HepG2 (cell line): ENCODE data around the gene ZNF281. TPM values are rescaled to one million over a fixed set of nuclear protein-coding genes. Genes with fewer than 3 reads are reported as not detected.

Experiments
- ATAC-seq: fragments of 200-7000 bp; cut with Tn5 transposase; 3 replicates; pipeline ENCODE4 v1.9.1; 2020; ENCODE audit warnings: mild to moderate bottlenecking, moderate library complexity
- BruUV-seq: library from RNA; stranded (reverse); fragments of 400-500 nt; replicated peaks from 2 replicates; lab custom pipeline; 2021; lab: Mats Ljungman, UMichigan
- CTCF ChIA-PET: fragments of 300-600 bp; formaldehyde crosslinking; extraction: SDS; loops from one replicate; lab custom pipeline; 2021; ENCODE audit warnings: low total read pairs, inconsistent platforms, low intra/inter-chr PET ratio; lab: Yijun Ruan, JAX
- POLR2A ChIA-PET: fragments of 350-600 bp; sonication (Branson Sonifier 250); formaldehyde crosslinking; loops from one replicate; lab custom pipeline; 2020; ENCODE audit warnings: antibody characterized with exemption, inconsistent platforms; lab: Yijun Ruan, JAX
- DNase-seq: peaks from one replicate; pipeline ENCODE4 v3.0.0-alpha.2; 2015; ENCODE audit warnings: low spot score
- FAIRE-seq: peaks from 3 replicates; lab custom pipeline; 2011; peaks lifted over from hg19 to GRCh38; lab: Jason Lieb, UNC
- H2AFZ ChIP-seq: one replicate; pipeline ENCODE4 v1.6.1; 2011; ENCODE audit warnings: low read length, inconsistent platforms
- H3K27ac ChIP-seq: fragments of 300-600 bp; 3 replicates; pipeline ENCODE4 v1.8.0; 2011; ENCODE audit warnings: mixed run types, mild to moderate bottlenecking, mixed read lengths, low read length, inconsistent platforms; ENCODE audit not compliant: insufficient read depth; ENCODE audit errors: extremely low read length
- H3K27me3 ChIP-seq, 2 experiments: fragments of 200-600 bp in 1 of 2; 2 replicates in 1 of 2; 3 replicates in 1 of 2; pipeline versions ENCODE4 v1.6.0 to v1.8.0; 2011; ENCODE audit warnings: low read length in 2 of 2, mild to moderate bottlenecking in 2 of 2, moderate library complexity in 2 of 2, inconsistent platforms in 1 of 2; ENCODE audit not compliant: insufficient read depth in 2 of 2, control insufficient read depth in 1 of 2
- H3K36me3 ChIP-seq, 2 experiments: fragments of 200-600 bp in 1 of 2; replicated peaks in 1 of 2; 2 replicates in 1 of 2; 3 replicates in 1 of 2; pipeline versions ENCODE4 v1.5.1 to v1.8.0; 2011; ENCODE audit warnings: low read length in 2 of 2, inconsistent platforms in 1 of 2; ENCODE audit not compliant: insufficient read depth in 2 of 2, control insufficient read depth in 1 of 2
- H3K4me1 ChIP-seq: 2 replicates; pipeline ENCODE4 v1.5.1; 2012; ENCODE audit warnings: low read length, inconsistent platforms; ENCODE audit not compliant: insufficient read depth
- H3K4me2 ChIP-seq: 2 replicates; pipeline ENCODE4 v1.6.0; 2011; ENCODE audit warnings: low read depth, low read length, inconsistent platforms
- H3K4me3 ChIP-seq, 3 experiments: fragments of 200-600 bp in 1 of 3; sonication (generic), shearing (Covaris generic) in 1 of 3; replicated peaks in 1 of 3; 2 replicates each; pipeline ENCODE4 v1.5.1; 2011 to 2016; ENCODE audit warnings: low read length in 3 of 3, inconsistent platforms in 2 of 3, low read depth in 2 of 3, mild to moderate bottlenecking in 2 of 3, control low read depth in 1 of 3, mixed read lengths in 1 of 3; ENCODE audit not compliant: insufficient read depth in 1 of 3
- H3K79me2 ChIP-seq: one replicate; pipeline ENCODE4 v1.6.1; 2011; ENCODE audit warnings: low read length, inconsistent platforms; ENCODE audit not compliant: insufficient read depth
- H3K9ac ChIP-seq: 2 replicates; pipeline ENCODE4 v1.6.0; 2011; ENCODE audit warnings: mild to moderate bottlenecking, low read depth, low read length, inconsistent platforms; ENCODE audit not compliant: insufficient read depth
- H3K9me3 ChIP-seq: 2 replicates; pipeline ENCODE4 v1.5.1; 2012; ENCODE audit warnings: mild to moderate bottlenecking, low read length
- H4K20me1 ChIP-seq: 2 replicates; pipeline ENCODE4 v1.6.0; 2011; ENCODE audit warnings: inconsistent platforms, mild to moderate bottlenecking, low read length, moderate library complexity; ENCODE audit not compliant: insufficient read depth
- CC2D1A ChIP-seq: sonication (generic); formaldehyde crosslinking; IDR thresholded peaks from 2 replicates; pipeline ENCODE4 v1.8.1; 2023; ENCODE audit warnings: mild to moderate bottlenecking, missing genetic modification reagents
- PRPF4 ChIP-seq: fragments of 200-400 bp; formaldehyde crosslinking; IDR thresholded peaks from 2 replicates; pipeline ENCODE4 v1.6.1; 2016; ENCODE audit warnings: low read length, low read depth; ENCODE audit not compliant: poor library complexity, severe bottlenecking
- RFXAP ChIP-seq: sonication (generic); formaldehyde crosslinking; IDR thresholded peaks from 2 replicates; pipeline ENCODE4 v1.4.0; 2020; ENCODE audit warnings: missing genetic modification reagents, borderline replicate concordance
- ZNF44 ChIP-seq: sonication (generic); formaldehyde crosslinking; IDR thresholded peaks from 2 replicates; pipeline ENCODE4 v1.5.1; 2020; ENCODE audit warnings: mild to moderate bottlenecking, missing genetic modification reagents
- ZNF614 ChIP-seq: IDR thresholded peaks from 2 replicates; pipeline ENCODE4 v1.6.1; 2018; ENCODE audit warnings: missing biosample characterization, missing genetic modification reagents, inconsistent platforms, borderline replicate concordance
- WGBS: methylation state at CpG from one replicate; pipeline ENCODE4 v1.1.6; 2017; ENCODE audit warnings: low lambda C conversion rate; 5-methylcytosine and 5-hydroxymethylcytosine counted together
- in situ Hi-C: cut with HindIII; loops from 2 replicates; pipeline ENCODE4 v1.10.0; 2017; ENCODE audit warnings: low pct_unique_long_range_greater_than_20kb; ENCODE audit not compliant: extremely low pct_ligation_motif_present
- intact Hi-C: fragments of 100-400 bp; cut with micrococcal nuclease; formaldehyde crosslinking; loops from one replicate; pipeline ENCODE4 v1.10.0; 2022; ENCODE audit not compliant: unreplicated experiment
- polyA plus RNA-seq, 8 experiments: library from polyadenylated mRNA; depleted of rRNA in 3 of 8; stranded (reverse) in 7 of 8; unstranded in 1 of 8; fragments of >200 nt; fragmentation: Illumina TruSeq in 4 of 8; extraction: Trizol in 4 of 8; gene quantifications; 2 replicates each; pipeline versions ENCODE4 v1.2.1 to v1.2.3, GENCODE V29; 2011 to 2016; ENCODE audit warnings: low read depth in 4 of 8, missing spikeins in 1 of 8, mixed read lengths in 1 of 8; ENCODE audit not compliant: insufficient read depth in 1 of 8
- total RNA-seq, 5 experiments: library from RNA; depleted of rRNA; stranded (reverse); fragments of >200 nt; fragmentation: Illumina TruSeq; extraction: Trizol; gene quantifications; 2 replicates each; pipeline ENCODE4 v1.2.3, GENCODE V29; 2016; ENCODE audit warnings: low read depth in 1 of 5
- TF ChIP-seq, protein P1 (sequence below): sonication (generic); formaldehyde crosslinking; IDR thresholded peaks from 2 replicates; pipeline ENCODE4 v1.4.0; 2020; ENCODE audit warnings: mild to moderate bottlenecking, missing genetic modification reagents
- TF ChIP-seq, protein P2 (sequence below): sonication (generic); formaldehyde crosslinking; IDR thresholded peaks from 2 replicates; pipeline ENCODE4 v1.4.0; 2020; ENCODE audit warnings: missing genetic modification reagents
- TF ChIP-seq, protein P3 (sequence below): sonication (generic); formaldehyde crosslinking; IDR thresholded peaks from 2 replicates; pipeline ENCODE4 v1.4.0; 2020; ENCODE audit warnings: mild to moderate bottlenecking, missing genetic modification reagents

Gene ZNF281
- total and polyA plus RNA-seq, 2 of the 13 experiments (the other 11 are each of a cell fraction or from before 2014, with no cell fraction given): 7.7 to 20.6 TPM

DNA sequence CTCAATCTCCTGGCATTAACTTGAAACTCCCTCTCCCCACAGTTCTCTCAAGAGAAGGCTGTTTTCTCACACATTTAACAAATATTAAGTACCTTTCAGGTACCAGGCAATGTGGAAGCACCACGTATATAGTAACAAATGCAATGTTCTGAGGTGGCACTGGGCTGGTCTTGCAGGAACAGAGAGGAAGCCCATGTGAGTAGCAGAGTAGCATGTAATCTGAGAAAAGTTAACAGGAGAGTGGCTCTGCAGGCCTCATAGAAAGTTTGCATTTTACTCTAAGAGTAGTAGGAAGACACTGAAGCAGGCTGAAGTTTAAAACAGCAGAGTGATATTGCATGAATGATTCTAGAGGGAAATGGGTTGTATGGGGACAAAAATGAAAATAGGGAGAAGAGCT is 21.0 kb downstream of the ZNF281 start:
- Histone ChIP-seq H3K9ac (no peak overlapping the region), H3K27me3 (no peaks in the 10 kb centered on the region), H3K4me3 (no peak overlapping the region), H4K20me1 (no peaks in the 10 kb centered on the region), H3K36me3 (no peaks in the 10 kb centered on the region), H2AFZ (no peak overlapping the region), H3K9me3 (no peaks in the 10 kb centered on the region), H3K4me2 (no peak overlapping the region), H3K4me1 (no peaks in the 10 kb centered on the region), H3K79me2 (no peaks in the 10 kb centered on the region), H3K27ac (no peak overlapping the region)
- POLR2A ChIA-PET: no interaction called here
- FAIRE-seq (no peak), DNase-seq (no peak), ATAC-seq (no peak)
- no TSS peak for BruUV-seq
- no peak for TF ChIP-seq RFXAP
- TF ChIP-seq ZNF614 (CRISPR knock-in tag): no peak
- TF ChIP-seq, protein P1, sequence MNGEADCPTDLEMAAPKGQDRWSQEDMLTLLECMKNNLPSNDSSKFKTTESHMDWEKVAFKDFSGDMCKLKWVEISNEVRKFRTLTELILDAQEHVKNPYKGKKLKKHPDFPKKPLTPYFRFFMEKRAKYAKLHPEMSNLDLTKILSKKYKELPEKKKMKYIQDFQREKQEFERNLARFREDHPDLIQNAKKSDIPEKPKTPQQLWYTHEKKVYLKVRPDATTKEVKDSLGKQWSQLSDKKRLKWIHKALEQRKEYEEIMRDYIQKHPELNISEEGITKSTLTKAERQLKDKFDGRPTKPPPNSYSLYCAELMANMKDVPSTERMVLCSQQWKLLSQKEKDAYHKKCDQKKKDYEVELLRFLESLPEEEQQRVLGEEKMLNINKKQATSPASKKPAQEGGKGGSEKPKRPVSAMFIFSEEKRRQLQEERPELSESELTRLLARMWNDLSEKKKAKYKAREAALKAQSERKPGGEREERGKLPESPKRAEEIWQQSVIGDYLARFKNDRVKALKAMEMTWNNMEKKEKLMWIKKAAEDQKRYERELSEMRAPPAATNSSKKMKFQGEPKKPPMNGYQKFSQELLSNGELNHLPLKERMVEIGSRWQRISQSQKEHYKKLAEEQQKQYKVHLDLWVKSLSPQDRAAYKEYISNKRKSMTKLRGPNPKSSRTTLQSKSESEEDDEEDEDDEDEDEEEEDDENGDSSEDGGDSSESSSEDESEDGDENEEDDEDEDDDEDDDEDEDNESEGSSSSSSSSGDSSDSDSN (CRISPR knock-in tag): no peak
- TF ChIP-seq ZNF44: no peak
- TF ChIP-seq, protein P2, sequence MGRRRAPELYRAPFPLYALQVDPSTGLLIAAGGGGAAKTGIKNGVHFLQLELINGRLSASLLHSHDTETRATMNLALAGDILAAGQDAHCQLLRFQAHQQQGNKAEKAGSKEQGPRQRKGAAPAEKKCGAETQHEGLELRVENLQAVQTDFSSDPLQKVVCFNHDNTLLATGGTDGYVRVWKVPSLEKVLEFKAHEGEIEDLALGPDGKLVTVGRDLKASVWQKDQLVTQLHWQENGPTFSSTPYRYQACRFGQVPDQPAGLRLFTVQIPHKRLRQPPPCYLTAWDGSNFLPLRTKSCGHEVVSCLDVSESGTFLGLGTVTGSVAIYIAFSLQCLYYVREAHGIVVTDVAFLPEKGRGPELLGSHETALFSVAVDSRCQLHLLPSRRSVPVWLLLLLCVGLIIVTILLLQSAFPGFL (CRISPR knock-in tag): no peak
- TF ChIP-seq PRPF4: no peak
- TF ChIP-seq, protein P3, sequence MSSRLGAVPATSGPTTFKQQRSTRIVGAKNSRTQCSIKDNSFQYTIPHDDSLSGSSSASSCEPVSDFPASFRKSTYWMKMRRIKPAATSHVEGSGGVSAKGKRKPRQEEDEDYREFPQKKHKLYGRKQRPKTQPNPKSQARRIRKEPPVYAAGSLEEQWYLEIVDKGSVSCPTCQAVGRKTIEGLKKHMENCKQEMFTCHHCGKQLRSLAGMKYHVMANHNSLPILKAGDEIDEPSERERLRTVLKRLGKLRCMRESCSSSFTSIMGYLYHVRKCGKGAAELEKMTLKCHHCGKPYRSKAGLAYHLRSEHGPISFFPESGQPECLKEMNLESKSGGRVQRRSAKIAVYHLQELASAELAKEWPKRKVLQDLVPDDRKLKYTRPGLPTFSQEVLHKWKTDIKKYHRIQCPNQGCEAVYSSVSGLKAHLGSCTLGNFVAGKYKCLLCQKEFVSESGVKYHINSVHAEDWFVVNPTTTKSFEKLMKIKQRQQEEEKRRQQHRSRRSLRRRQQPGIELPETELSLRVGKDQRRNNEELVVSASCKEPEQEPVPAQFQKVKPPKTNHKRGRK (CRISPR knock-in tag): no peak
- no peak for TF ChIP-seq CC2D1A
- CTCF ChIA-PET: no interaction called here
- in situ Hi-C loops: no loop called here
- 93% methylated on average over 1 of the region's 1 CpG for WGBS
- intact Hi-C loops: no loop called here
